Measurements from ENCODE around the gene SOX6. TPM values are rescaled to one million over a fixed set of nuclear protein-coding genes. Genes with fewer than 3 reads are reported as not detected.

SOX6 gene
- total RNA-seq, 1 experiment from 2014 or later, result not detected

- H3K27me3 ChIP-seq, result no peaks in the 10 kb centered on the region
- H3K4me3 ChIP-seq, result no peak overlapping the region
- DNase-seq, result no peak
- no peaks in the 10 kb centered on the region for H3K9me3 ChIP-seq
- H3K36me3 ChIP-seq, result no peaks in the 10 kb centered on the region
These were observed 56.2 kb downstream of the SOX6 start for GRCh38 chr11:16299884-16300782.

GRCh38 chr11:16299390-16299789, 57.0 kb downstream of the SOX6 start:
- no peaks in the 10 kb centered on the region for H3K27me3 ChIP-seq
- DNase-seq, result no peak
- H3K4me3 ChIP-seq, result no peak overlapping the region
- no peaks in the 10 kb centered on the region for H3K9me3 ChIP-seq
- no peaks in the 10 kb centered on the region for H3K36me3 ChIP-seq

DNA sequence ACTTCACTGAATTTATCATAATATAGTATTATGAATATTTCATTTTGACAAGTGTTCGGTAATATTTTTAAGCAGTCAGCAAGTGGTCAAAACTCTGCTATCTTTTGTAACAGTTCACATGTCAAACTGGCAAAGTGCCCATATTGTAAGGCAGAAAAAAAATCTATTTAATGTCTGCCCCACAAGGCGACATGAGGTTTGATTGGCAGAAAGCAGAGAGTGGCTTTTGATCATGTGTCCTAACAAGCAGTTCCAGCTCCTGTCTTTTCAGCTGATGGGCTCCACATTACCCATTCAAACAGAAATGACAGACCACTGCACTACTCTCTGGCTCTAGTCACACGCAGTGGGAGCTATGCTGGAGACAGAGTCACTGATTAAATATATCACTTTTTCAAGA, 59.0 kb downstream of the SOX6 start:
- H3K27me3 ChIP-seq, result no peaks in the 10 kb centered on the region
- H3K4me3 ChIP-seq, result no peak overlapping the region
- H3K9me3 ChIP-seq, result no peaks in the 10 kb centered on the region
- H3K36me3 ChIP-seq, result no peaks in the 10 kb centered on the region
- DNase-seq, result no peak

GRCh38 chr11:16296273-16296672, 60.1 kb downstream of the SOX6 start:
- no peak for DNase-seq
- Histone ChIP-seq H3K4me3 (no peak overlapping the region), H3K36me3 (no peaks in the 10 kb centered on the region), H3K27me3 (no peaks in the 10 kb centered on the region), H3K9me3 (no peaks in the 10 kb centered on the region)

- no peaks in the 10 kb centered on the region for H3K27me3 ChIP-seq
- no peaks in the 10 kb centered on the region for H3K9me3 ChIP-seq
- no peaks in the 10 kb centered on the region for H3K36me3 ChIP-seq
- no peak overlapping the region for H3K4me3 ChIP-seq
- no peak for DNase-seq
These were observed 60.8 kb downstream of the SOX6 start for GRCh38 chr11:16295592-16295991.

DNA sequence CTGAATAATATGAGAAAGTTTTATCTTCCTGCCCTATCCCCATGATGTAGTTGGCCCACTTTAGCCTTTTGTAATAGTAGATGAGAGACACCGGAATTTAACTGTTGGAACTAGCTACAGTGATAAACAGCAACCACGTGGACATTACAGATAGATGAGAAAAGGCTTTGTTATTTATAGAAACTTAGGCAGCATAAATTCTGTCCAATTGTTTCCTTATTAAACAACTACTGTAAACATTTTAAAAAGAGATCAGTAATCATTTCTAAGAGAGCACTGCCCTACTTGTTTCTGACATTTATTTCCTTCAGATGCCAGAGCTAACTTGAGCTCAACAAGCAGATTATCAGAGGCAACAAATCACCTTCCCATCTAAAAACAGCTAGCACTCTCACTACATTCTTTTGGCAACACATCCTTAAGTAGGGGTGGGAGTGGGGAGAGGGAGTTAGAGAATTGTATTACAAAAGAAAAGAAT, 63.1 kb downstream of the SOX6 start:
- Histone ChIP-seq H3K4me3 (no peak overlapping the region), H3K9me3 (no peaks in the 10 kb centered on the region), H3K36me3 (no peaks in the 10 kb centered on the region), H3K27me3 (no peaks in the 10 kb centered on the region)
- no peak for DNase-seq

DNA sequence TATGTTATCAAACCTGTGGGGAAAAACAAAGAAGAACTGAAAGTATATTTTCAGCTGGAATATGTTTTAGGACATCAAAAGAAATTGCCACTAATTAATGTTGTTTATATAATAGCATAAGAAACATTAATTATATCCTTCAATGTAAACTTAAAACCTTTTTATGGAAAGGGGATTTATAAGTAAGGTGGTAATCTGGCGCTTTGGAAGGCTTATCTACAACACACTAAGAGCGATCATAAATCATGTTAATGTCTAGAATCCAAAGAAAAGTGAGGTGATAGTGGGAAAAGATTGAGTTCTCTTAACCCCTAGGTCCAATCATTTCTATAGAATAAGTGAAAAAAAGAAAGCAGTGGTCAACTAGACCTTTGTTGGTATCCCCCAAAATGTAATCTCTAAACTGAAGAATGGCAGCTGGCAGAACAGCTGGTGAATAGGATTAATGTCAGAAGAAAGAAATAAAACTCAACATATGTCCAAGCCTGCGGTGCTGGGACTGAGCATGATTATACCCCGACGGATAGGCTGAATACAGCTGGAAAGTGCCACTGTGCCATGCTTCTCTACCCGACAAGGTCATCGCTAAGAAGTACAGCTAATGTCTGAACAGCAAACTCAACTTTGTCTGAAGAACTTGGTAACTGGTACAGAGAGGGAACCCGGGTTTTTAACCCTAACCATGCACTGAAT, 64.0 kb downstream of the SOX6 start:
- Histone ChIP-seq H3K27me3 (no peaks in the 10 kb centered on the region), H3K36me3 (no peaks in the 10 kb centered on the region), H3K9me3 (no peaks in the 10 kb centered on the region), H3K4me3 (no peak overlapping the region)
- no peak for DNase-seq

DNA sequence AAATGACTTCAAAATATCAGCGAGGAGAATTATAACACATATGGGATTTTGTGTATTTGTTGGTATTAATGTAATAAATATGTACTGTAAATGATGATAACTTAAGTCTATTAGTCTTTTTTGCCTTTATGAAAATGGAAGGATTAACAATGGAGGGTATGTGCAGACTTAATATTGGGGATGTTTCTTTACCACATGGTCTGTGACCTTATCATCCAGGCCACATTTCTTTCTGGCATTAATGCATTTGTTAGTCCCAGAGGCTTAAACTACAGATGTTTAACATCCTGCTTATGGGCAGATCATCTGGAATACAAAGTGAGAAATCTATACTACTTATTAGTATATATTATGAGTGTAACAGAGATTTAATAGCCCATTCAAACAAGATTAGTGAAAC, 64.6 kb downstream of the SOX6 start:
- DNase-seq, result no peak
- Histone ChIP-seq H3K27me3 (no peaks in the 10 kb centered on the region), H3K36me3 (no peaks in the 10 kb centered on the region), H3K9me3 (no peaks in the 10 kb centered on the region), H3K4me3 (no peak overlapping the region)

DNA sequence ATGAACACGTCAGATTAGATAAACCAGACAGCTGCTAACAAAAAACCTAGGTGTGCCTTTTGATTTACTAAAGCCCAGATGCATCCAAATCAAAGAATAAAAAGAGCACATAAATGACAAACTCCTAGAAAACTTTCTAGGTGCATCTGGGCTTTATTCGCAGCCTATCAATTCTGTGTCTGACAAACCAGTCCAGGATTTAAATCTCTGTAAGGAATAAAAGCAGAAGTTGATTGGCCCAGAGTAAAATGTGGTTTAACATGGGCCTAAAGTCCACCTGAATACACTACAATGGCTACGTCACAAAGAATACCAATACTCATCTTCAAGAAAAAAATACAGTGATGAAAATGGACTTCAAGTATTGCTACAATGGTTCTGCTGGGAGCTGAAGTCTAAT, 66.8 kb downstream of the SOX6 start:
- Histone ChIP-seq H3K9me3 (no peaks in the 10 kb centered on the region), H3K4me3 (no peak overlapping the region), H3K36me3 (no peaks in the 10 kb centered on the region), H3K27me3 (no peaks in the 10 kb centered on the region)
- no peak for DNase-seq

DNA sequence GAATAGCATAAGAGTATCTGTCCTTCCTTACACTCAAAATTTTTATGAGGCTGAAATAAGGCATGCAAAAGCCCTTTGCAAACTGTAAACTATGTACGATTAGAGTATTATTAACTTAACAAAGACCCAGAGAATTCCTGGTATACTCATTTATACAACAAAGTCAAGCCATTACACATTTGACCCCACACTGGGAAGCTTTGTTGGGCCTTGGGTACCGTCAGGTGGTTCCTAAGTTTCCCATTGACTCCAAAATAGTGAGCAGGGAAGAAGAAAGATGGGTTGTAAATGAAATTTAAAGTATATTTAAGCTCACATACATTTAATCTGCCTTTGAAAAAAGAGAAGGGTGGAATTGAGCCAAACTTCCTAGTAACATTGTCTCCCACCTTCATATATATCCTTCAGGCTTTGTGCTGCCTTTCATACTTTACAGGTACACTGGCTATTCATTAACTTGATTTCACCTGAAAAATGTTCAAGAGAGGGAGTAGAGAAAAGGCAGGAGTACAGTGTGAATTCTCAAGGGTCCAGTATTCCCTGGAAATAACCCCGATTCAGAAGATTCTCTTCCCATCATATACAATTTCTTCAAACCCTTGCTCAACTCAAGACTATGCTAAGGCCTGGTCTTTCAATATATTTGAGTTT, 68.6 kb downstream of the SOX6 start:
- H3K36me3 ChIP-seq, result no peaks in the 10 kb centered on the region
- no peak for DNase-seq
- no peaks in the 10 kb centered on the region for H3K27me3 ChIP-seq
- no peaks in the 10 kb centered on the region for H3K9me3 ChIP-seq
- no peak overlapping the region for H3K4me3 ChIP-seq

- DNase-seq, result no peak
- Histone ChIP-seq H3K36me3 (no peaks in the 10 kb centered on the region), H3K27me3 (no peaks in the 10 kb centered on the region), H3K9me3 (no peaks in the 10 kb centered on the region), H3K4me3 (no peak overlapping the region)
These were observed 70.3 kb downstream of the SOX6 start for GRCh38 chr11:16286095-16286494.

- Histone ChIP-seq H3K36me3 (no peaks in the 10 kb centered on the region), H3K4me3 (no peak overlapping the region), H3K9me3 (no peaks in the 10 kb centered on the region), H3K27me3 (no peaks in the 10 kb centered on the region)
- DNase-seq, result peak; percentile 64
These were observed 76.1 kb downstream of the SOX6 start for GRCh38 chr11:16280256-16280682.

DNA sequence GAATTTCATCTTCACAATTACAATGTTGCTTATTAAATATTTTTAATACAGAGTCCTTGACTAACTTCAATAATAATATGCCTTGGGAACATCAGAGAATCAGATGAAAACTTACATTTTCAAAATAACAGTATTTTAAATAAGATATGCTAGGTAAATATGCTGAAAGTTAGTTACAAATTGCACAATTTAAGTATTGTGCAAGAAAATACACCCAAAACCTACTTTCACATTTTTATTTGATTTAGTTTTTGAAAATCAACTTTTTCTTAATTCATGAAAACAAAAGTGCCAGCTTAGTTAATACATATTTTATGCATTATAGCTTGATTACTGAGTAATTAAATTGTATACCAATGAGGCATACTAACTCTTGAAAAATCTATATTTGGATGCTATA, 76.8 kb downstream of the SOX6 start:
- Histone ChIP-seq H3K27me3 (no peaks in the 10 kb centered on the region), H3K9me3 (no peaks in the 10 kb centered on the region), H3K36me3 (no peaks in the 10 kb centered on the region), H3K4me3 (no peak overlapping the region)
- no peak for DNase-seq

DNA sequence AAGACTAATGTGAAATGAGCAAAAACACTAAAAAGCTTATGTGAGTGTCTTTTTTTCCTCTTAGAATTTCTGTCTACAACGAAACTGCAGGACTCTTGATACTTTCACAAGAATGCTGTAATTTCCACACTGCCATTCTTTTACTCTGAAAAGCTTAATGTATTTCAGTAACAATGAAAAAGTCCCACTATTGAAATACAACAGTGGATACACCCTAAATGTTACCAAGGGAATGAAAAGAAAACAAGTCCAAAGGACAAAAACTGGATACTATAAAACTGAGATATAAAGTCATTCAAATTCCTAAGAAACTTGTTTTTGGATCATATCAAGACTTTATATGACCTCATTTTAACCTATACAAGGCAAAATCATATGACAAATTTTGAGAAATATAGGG, 77.4 kb downstream of the SOX6 start:
- Histone ChIP-seq H3K4me3 (no peak overlapping the region), H3K27me3 (no peaks in the 10 kb centered on the region), H3K36me3 (no peaks in the 10 kb centered on the region), H3K9me3 (no peaks in the 10 kb centered on the region)
- DNase-seq, result no peak

GRCh38 chr11:16278273-16278672, 78.1 kb downstream of the SOX6 start:
- H3K27me3 ChIP-seq, result no peaks in the 10 kb centered on the region
- no peak overlapping the region for H3K4me3 ChIP-seq
- DNase-seq, result no peak

GRCh38 chr11:16276251-16276650, 80.1 kb downstream of the SOX6 start:
- no peaks in the 10 kb centered on the region for H3K36me3 ChIP-seq
- no peak overlapping the region for H3K4me3 ChIP-seq
- DNase-seq, result no peak
- no peaks in the 10 kb centered on the region for H3K9me3 ChIP-seq
- no peaks in the 10 kb centered on the region for H3K27me3 ChIP-seq

More at GRCh38 chr11:16278273-16278672, 78.1 kb downstream of the SOX6 start:
- no peaks in the 10 kb centered on the region for H3K36me3 ChIP-seq
- no peaks in the 10 kb centered on the region for H3K9me3 ChIP-seq

DNA sequence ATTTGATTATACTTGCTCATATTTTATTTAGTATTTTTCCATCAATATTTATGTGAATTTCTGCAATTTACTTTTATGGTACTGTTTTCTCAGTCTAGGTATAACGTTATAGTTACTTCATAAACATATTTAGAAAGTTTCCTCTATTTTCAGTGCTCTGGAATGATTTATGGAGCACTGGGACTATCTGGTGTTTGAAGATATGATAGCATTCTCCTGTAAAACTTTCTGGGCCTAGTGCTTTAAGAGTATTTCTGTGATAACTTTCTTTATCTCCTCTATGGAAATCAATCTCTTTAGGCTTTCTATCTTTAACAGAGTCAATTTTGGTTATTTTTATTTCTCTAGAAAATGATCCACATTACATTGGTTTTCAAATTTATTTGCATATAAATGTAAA, 85.1 kb downstream of the SOX6 start:
- no peak for DNase-seq
- H3K4me3 ChIP-seq, result no peak overlapping the region
- no peaks in the 10 kb centered on the region for H3K27me3 ChIP-seq
- H3K36me3 ChIP-seq, result no peaks in the 10 kb centered on the region
- no peaks in the 10 kb centered on the region for H3K9me3 ChIP-seq
